Activated naive CD4-positive, alpha-beta T cell treated with anti-CD3 and anti-CD28 coated beads, Interleukin-2, amount 50 U/mL, for 16 hours (primary cell): Measurements from ENCODE around the gene VPS18.
A peak's percentile ranks its signal among the peaks of the same experiment; 100 is the strongest.

Experiments
- DNase-seq: peaks from one replicate; pipeline ENCODE4 v3.0.0-alpha.2; 2020

Gene VPS18

DNA sequence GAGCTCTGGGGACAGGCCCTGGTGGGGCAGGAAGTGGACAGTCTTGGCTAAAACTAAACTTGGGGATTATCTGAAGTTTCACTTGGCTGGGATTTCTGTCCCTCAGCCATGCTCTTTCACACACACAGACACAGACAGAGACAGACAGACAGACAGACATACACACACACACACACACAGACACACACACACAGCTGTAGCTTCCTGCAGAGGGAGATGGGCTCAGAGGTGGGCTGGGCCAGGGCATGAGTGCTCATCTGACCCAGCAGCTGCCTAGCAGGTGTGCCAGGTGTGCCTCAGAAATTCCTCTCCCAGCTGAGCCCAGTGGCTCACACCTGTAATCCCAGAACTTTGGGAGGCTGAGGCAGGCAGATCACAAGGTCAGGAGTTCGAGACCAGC is 23.5 kb upstream of the VPS18 start:
- DNase-seq = no peak

DNA sequence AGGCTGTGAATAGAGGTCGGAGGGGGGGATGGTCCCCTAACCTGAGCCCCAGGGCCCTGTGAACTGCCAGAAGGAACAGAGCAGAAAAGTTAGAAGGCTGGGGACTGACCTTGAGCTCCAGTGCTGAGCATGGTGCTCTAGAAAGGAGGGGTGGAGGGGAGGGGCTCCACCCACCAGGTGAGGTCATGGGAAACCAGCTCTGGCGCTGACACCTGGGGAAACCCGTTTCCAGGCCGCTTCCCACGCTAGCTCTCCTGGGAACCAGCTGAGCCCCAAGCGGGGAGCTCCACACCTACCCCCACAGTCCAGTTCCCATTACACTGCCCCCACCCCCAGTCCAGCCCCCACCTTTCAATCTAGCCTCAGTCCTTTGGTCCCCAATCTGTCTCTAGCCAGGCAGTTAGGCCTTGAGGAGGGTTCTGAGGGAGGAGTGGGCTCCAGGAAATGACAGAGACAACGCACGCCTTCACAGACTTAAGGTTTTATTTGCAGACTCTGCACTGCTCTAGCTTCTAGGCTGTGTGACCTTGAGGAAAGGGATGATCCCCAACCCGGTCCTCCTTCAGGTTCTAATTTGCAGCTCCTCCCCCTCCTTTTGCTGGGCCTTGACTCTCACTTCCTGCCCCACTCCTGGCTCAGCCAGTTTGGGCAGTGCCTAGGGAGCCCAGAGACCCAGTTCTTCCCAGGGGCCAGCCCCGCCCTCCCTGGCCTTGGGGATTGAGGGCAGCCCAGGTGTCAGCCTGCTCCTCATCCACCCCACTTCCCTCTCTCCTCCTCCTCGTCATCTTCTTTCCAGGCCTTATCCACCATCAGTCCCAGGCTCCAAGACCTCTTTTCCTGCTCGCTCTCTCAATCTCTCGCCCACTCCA is 22.3 kb upstream of the VPS18 start:
- no peak for DNase-seq

DNA sequence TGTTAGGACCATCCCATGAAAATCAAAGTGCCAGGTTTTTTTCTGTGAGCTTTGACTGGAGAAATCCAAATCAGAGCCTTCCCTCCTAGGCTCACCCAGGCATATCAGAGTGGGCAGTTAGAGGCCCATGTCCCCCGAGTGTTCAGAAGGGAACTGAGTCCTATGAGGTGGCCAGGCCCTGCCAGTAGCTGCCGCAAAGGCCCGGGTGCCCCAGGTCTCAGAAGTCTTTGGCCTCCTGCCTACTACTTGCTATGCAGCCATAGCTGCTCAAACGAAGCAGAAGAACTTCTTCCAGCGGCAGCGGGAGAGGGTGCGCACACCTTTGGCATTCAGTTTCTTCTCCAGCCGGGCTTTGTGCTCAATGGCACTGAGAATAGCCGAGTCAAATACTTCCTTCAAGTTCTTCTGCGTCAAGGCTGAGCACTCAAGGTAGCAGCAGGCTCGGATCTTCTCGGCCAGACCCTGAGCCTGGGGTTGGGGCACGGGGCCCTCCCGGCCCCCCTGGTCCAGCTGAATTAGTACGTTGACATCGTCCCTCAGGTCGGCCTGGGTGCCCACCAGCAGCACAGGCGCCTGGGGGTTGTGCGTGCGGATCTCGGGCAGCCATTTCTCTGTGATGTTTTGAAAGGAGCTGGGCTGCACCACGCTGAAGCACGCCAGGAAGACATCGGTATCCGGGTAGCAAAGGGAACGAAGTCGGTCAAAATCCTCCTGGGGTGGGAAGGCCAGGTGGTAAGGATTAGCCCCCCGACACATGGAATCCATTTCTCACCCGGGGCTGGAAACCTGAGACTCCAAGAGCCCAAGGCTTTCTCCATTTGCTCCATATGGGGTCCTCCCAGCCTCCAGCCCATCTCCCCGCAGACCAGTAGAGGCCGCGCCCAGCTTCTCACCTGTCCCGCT is 21.2 kb upstream of the VPS18 start:
- DNase-seq = no peak

DNA sequence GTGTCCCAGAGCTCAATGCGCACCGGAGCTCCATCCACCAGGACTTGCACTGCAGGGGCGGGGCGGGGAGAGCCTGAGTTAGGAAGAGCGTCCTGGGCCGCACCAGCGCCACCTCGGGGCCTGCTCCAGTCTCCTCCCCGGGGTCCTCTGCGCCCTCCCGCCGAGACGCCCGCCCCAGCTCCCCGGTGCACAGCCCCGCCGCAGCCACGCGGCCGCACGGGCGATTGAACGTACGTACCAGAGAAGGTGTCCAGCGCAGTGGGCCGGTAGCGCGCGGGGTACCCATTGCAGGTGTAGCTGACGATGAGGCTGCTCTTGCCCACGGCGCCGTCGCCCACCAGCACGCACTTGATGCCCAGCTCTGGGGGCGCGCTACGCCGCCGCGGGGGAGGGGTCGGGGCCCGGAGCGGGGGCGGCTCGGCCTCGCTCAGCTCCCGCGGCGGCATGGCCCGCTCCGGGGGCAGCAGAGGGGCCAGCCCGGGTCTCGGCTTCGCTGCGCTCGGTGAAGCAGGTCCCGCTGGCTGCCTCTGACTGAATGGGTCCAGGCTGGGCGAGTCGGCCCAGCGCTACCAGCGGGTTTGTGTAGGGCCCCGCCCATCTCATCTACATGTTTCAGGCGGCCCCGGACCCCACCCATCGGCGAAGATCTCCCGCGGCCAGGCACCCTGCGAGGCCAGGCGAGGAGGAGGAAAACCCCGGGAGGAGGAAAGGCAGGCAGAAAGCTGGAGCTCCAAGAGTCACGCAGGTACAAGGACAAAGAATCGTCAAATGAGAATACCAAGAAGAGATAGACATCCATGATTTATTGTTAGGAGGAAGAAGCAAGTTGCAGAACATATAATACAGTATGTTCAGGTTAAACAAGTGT is 20.3 kb upstream of the VPS18 start, which contains the start of gene RHOV:
TSS of gene RHOV (minus strand) at position 541 of the 868 bp plus-strand sequence. CDS start at position 446, 95 bp downstream.
- DNase-seq = peak; percentile 53

DNA sequence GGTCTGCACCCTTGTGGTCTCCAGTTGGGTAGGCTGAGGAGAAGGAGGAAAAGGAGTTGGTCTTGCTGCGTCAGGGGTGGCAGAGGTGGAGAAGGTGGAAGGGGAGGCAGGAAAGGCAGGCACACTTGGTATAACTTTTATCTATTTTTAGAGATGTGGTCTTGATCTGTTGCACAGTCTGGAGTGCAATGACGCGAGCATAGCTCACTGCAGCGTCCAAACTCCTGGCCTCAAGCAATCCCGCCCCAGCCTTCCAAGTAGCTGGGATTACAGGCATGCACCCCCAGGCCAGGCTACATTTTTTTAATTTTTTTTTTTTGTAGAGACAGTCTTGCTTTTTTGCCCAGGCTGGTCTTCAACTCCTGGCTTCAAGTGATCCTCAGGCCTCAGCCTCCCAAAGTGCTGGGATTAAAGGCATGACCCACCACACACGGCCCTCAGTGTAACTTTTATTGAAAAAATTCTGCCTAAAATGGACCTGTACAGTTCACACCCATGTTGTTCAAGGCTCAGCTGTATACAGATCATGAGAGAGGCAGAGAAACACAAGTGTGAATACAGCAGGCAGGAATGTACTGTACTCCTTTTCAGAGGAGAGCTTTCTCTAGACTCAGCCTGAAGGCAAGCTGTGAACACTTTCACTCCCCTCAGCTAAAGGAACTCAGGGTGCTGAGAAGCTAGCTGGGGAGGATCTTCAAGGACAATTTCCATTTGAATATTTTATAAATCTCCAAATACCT is 18.1 kb upstream of the VPS18 start:
- no peak for DNase-seq

DNA sequence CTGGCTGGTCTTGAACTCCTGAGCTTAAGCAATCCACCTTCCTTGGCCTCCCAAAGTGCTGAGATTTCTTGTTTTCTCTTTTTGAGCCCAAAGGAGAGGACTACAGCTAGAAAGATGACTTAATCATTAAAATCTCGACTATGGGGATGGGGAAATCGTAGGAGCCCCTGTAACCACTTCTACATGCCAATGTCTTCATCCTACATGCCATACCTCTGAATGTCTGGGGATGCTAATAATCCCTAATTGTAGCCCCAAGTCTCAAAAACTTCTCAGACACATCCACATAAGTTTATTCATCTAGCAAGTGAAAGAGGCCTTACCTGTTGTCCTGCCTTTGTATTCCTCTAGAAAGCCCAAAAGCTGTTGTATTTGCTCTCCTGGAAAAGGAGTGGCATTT is 16.6 kb upstream of the VPS18 start:
- no peak for DNase-seq

DNA sequence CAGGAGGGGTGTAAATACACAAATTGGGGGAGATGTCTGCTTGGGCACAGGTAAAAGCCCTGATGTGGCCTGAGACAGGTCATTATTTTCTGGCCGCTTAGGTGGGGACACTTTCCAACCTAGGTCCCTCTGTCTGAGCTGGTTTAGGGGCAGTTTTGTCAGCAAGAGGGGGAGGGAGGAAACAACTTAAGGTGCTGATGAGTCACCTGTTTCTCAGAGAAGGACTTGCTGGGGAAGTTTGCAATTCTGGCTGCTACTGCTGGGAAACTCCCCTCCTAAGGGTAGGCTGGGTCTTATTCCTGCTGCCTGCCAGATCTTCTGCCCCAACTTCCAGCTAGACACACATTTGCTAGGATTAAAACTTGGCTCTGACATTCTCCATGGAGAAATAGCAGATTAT is 15.5 kb upstream of the VPS18 start:
- peak; percentile 39 for DNase-seq

DNA sequence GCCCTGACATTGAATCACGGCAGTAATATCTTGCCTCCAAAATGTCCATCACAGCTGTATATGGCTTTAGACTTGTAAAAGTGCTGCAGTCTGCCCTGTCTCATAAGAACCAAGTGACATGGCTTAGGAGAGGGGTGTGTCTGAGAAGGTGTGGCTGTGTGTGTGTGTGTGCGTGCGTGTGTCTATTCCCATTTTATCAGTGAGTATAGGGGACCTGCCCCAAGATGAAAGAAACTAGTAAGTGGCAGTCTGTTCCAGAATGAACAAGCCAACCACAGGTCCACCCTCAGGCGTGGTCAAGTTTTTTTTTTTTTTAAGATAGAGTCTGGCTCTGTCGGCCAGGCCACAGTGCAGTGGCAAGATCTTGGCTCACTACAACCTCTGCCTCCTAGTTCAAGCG is 14.6 kb upstream of the VPS18 start:
- DNase-seq = no peak

DNA sequence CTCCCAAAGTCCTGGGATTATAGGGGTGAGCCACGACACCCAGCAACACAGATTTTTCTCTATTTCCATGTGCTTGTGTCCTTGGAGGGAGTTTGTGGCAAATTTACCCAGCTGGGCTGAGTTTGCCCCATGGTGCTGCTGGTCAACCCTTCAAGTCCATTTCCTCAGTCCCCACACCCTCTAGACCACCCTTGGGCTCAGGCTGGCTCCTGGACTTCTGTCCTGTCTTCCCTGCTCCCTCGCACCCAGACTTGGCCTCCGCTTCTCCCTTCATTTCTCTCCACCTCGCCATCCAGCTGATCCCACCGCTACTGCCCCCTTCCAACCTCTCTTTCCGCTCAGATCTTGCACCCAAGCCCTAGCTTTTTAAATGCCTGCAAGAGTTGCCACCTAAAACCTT is 12.9 kb upstream of the VPS18 start:
- DNase-seq = no peak

DNA sequence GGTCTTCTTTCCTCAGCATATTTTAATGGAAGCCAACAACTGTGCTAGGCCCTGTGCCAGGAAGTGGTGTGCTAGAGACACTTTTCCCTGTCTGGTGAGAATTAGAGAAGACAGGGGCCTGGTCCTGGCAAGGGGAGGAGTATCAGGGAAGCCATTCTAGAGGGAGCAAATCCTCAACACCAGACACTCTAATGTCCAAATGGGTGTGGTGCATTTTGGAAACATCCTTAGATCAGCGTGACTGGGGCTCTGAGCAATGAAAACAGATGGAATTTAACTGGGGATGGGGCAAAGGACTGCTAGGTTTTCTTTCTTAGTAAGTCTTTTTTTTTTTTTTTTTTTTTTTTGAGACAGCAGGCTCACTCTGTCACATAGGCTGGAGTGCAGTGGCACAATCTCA is 7.7 kb upstream of the VPS18 start:
- no peak for DNase-seq

DNA sequence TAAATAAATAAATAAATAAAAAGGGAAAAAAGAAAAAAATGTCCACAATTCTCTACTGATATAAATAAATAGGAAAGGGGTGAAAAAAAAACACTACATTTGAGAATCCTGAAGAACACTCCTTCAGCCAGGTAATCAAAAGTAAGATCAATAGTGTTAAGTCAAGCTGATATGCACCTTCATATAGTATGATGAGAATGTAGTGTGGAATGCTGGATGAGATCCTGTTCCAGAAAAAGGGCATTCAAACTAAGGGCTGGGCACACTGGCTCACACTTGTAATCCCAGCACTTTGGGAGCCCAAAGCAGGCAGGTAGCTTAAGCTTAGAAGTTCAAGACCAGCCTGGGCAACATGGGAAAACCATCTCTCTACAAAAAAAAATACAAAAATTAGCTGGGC is 5.1 kb upstream of the VPS18 start:
- no peak for DNase-seq

DNA sequence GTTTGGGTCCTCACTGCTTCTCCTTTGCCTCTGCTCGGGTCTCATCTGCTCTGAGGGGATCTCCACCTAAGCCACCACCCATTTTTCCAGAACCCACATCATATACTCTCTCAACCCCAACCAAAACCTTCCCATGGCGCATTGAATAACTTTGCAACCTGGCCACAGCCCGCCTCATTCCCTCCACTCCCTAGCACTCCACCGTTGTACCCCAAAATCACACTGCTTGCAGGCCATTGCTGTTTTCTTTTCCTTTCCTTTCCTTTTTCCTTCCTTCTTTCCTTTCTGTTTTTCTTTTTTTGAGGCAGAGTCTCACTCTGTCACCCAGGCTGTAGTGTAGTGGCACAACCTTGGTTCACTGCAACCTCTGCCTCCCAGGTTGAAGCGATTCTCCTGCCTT is 3.1 kb upstream of the VPS18 start:
- DNase-seq = no peak

DNA sequence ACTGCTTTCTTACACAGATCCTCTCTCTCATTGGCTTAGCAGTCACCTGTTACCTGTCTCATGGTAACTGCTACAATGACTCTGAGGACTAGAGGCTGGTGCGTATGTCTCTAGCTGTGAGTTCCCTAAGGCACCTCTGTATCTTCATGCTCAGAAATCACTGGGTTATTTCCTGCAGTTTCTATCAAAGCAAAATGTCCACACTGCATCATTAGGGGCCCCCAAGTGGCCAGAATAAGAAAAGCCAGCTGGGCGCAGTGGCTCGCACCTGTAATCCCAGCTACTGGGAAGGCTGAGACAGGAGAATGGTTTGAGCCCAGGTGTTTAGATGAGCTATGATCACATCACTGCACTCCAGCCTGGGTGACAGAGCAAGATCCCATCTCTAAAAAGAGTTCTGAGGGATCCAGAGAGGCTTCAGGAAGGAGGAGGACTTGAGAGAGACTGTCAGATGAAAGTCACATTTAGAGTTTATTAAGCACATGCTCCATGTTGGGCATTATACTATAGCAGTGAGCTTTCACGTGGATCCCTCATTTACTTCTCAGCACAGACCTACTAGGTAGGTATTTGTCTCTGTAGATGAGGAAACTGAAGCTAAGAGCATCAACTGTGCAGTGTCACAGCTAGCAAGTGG is 2.3 kb upstream of the VPS18 start:
- no peak for DNase-seq

DNA sequence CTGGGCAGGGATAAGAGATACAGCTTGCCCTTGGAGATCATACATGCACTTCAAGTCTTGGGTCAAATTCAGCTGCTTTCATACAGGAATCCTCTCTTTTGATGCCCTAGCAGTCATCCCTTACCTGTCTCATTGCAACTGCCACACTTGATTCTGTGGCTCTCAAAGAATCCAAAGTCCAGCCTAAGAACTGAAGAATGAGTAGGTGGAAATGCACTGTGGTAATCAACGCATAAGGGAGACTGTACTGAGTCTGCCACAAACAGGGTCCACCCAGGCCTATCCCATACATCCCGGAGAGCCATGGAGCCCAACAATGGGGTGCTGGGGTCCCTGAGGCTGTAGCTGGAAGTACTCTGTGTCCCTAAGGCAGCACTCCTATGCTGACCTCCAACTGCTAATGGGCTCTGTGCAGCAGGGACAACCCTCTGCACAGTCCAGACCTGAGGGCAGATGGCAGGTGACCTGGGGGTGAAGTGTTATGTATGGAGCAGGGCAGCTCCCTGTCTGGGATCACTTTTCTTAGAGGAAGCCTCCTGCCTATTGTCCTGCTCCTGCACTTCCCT is 1.7 kb upstream of the VPS18 start:
- no peak for DNase-seq

DNA sequence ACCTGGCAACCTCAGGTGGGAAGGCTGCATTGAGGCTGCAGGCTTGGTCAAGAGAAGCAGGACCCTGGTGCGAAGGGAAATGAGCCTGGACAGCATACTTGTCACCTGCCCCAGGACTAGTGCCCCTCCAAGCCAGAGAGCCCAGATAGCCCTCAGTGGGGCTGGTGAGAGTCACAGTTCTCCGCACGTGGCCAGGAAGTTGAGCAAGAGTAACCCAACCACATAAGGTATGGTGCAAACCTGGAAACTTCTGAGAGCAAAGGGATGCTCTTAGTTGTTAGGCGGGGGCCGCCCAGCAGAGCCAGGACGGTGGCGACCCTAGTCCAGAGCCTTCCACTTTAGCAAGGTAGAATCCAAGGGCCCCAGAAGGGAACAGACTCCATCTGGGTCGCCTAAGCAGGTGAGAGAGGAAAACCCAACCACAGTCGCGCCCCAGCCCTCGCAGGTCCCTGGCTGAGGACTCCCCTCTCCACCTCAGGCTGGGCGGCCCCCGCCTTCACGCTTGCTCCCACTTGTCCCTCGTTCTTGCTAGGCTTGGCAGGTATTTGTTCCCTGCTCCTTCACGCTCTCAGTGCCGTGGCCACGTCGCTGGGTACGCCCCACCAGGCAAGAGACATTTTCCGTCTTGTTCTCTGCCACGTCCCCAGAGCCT is 1.1 kb upstream of the VPS18 start:
- no peak for DNase-seq

DNA sequence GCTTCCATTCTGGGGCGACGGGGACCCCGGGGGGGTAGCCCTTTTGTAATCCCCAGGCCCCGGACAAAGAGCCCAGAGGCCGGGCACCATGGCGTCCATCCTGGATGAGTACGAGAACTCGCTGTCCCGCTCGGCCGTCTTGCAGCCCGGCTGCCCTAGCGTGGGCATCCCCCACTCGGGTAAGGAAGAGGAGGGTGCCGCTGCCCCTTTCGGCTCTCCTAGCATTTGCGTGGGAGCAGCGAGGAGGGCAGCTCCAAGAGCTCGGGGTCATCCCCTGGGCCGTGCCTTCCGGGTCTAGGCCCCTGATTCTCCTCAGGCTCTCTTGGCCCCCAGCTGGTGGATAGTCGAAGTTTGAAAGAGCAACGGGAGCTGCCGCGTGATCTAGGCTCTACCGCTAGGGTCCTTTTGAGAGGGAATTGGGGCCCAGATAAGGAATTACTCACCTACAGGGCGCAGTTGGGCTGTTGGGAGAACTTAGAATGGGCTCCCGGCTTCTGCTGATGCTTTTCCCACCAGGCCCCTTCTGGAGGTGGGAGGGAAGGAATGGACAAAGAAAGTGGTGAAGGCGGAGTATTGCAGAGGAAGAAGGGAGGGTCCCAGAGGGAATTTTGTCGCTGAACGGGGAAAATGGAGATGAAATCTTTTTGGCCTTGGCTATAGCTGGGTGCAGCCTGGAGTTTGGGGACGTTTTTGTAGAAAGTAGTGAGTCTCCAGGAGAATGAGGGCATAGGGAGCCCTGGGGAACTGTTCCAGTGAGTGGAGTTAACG is 615 bp downstream of the VPS18 start:
- peak; percentile 70 for DNase-seq

DNA sequence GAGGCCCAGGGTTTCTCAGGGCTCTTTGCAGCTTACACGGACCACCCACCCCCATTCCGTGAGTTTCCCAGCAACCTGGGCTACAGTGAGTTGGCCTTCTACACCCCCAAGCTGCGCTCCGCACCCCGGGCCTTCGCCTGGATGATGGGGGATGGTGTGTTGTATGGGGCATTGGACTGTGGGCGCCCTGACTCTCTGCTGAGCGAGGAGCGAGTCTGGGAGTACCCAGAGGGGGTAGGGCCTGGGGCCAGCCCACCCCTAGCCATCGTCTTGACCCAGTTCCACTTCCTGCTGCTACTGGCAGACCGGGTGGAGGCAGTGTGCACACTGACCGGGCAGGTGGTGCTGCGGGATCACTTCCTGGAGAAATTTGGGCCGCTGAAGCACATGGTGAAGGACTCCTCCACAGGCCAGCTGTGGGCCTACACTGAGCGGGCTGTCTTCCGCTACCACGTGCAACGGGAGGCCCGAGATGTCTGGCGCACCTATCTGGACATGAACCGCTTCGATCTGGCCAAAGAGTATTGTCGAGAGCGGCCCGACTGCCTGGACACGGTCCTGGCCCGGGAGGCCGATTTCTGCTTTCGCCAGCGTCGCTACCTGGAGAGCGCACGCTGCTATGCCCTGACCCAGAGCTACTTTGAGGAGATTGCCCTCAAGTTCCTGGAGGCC is 5.4 kb downstream of the VPS18 start:
- DNase-seq = no peak

DNA sequence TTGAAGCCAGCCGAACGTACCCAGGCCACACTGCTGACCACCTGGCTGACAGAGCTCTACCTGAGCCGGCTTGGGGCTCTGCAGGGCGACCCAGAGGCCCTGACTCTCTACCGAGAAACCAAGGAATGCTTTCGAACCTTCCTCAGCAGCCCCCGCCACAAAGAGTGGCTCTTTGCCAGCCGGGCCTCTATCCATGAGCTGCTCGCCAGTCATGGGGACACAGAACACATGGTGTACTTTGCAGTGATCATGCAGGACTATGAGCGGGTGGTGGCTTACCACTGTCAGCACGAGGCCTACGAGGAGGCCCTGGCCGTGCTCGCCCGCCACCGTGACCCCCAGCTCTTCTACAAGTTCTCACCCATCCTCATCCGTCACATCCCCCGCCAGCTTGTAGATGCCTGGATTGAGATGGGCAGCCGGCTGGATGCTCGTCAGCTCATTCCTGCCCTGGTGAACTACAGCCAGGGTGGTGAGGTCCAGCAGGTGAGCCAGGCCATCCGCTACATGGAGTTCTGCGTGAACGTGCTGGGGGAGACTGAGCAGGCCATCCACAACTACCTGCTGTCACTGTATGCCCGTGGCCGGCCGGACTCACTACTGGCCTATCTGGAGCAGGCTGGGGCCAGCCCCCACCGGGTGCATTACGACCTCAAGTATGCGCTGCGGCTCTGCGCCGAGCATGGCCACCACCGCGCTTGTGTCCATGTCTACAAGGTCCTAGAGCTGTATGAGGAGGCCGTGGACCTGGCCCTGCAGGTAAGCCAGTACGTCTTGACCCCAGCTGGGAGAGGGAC is 6.2 kb downstream of the VPS18 start:
- DNase-seq = no peak

DNA sequence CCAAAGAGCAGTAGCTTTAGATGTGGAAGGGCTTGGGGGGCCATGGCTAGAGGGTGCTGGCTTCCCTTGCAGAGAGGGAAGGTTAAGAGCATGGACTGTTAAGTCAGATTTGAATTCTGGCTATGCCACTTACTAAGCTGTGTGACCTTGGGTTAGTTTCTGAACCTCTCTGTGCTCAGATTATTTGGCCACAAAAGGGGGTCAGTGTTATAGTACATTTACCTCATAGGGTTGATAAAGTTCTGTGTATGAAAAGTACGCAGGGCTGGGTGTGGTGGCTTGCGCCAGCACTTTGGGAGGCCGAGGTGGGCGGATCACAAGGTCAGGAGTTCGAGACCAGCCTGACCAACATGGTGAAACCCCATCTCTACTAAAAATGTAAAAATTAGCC is 6.8 kb downstream of the VPS18 start:
- no peak for DNase-seq
